IMR-90 (cell line): Measurements from ENCODE around the gene TMEM139. TPM values are rescaled to one million over a fixed set of nuclear protein-coding genes. Genes with fewer than 3 reads are reported as not detected.

Source experiments
- ATAC-seq: fragments of 200-7000 bp; cut with Tn5 transposase; 2 replicates; pipeline ENCODE4 v1.9.1; 2020; ENCODE audit warnings: low read depth, mild to moderate bottlenecking, moderate library complexity
- BruUV-seq: library from RNA; stranded (reverse); fragments of 400-500 nt; replicated peaks from 2 replicates; lab custom pipeline; 2021; lab: Mats Ljungman, UMichigan
- CTCF ChIA-PET: fragments of 300-600 bp; formaldehyde crosslinking; extraction: SDS; loops from one replicate; lab custom pipeline; 2021; ENCODE audit warnings: antibody characterized with exemption; lab: Yijun Ruan, JAX
- POLR2A ChIA-PET: fragments of 300-600 bp; sonication (Branson Sonifier 250); formaldehyde crosslinking; loops from one replicate; lab custom pipeline; 2022; ENCODE audit warnings: antibody characterized with exemption; ENCODE audit not compliant: unreplicated experiment; lab: Charles Lee
- DNase-seq: peaks from one replicate; pipeline ENCODE4 v3.0.0; 2013
- H2AFZ ChIP-seq: replicated peaks from 2 replicates; pipeline ENCODE3; 2013; ENCODE audit warnings: low read length, mild to moderate bottlenecking; ENCODE audit not compliant: poor library complexity
- H2AK5ac ChIP-seq: 2 replicates; pipeline ENCODE4 v1.6.1; 2013; ENCODE audit warnings: low read depth, low read length, inconsistent platforms
- H2AK9ac ChIP-seq: replicated peaks from 2 replicates; pipeline ENCODE3; 2013; ENCODE audit warnings: mild to moderate bottlenecking, low read depth, low read length, moderate library complexity; ENCODE audit not compliant: poor library complexity
- H2BK120ac ChIP-seq: 2 replicates; pipeline ENCODE4 v1.6.1; 2013; ENCODE audit warnings: low read depth, low read length, inconsistent platforms
- H2BK15ac ChIP-seq: 3 replicates; pipeline ENCODE4 v1.6.1; 2013; ENCODE audit warnings: low read depth, low read length, inconsistent platforms
- H2BK20ac ChIP-seq: 2 replicates; pipeline ENCODE4 v1.6.1; 2013; ENCODE audit warnings: low read depth, mild to moderate bottlenecking, inconsistent platforms, low read length, moderate library complexity
- H2BK5ac ChIP-seq: 2 replicates; pipeline ENCODE4 v1.6.1; 2013; ENCODE audit warnings: mild to moderate bottlenecking, low read depth, low read length, inconsistent platforms; ENCODE audit not compliant: poor library complexity, severe bottlenecking
- H3K14ac ChIP-seq: replicated peaks from 2 replicates; pipeline ENCODE4 v1.6.1; 2013; ENCODE audit warnings: low read depth, low read length, inconsistent platforms
- H3K18ac ChIP-seq: 2 replicates; pipeline ENCODE4 v1.6.1; 2013; ENCODE audit warnings: low read depth, low read length, control low read depth
- H3K23ac ChIP-seq: 2 replicates; pipeline ENCODE4 v1.6.1; 2013; ENCODE audit warnings: low read depth, low read length, inconsistent platforms
- H3K27ac ChIP-seq: 2 replicates; pipeline ENCODE4 v1.5.1; 2013; ENCODE audit warnings: mild to moderate bottlenecking, control low read depth, low read length; ENCODE audit not compliant: insufficient read depth
- H3K27me3 ChIP-seq: 2 replicates; pipeline ENCODE4 v1.6.1; 2013; ENCODE audit warnings: low read length; ENCODE audit not compliant: control insufficient read depth, insufficient read depth
- H3K36me3 ChIP-seq: 2 replicates; pipeline ENCODE4 v1.6.1; 2013; ENCODE audit warnings: low read length, mixed read lengths; ENCODE audit not compliant: control insufficient read depth, insufficient read depth
- H3K4ac ChIP-seq: 2 replicates; pipeline ENCODE4 v1.6.1; 2013; ENCODE audit warnings: low read depth, low read length, inconsistent platforms
- H3K4me1 ChIP-seq: 2 replicates; pipeline ENCODE4 v1.6.1; 2013; ENCODE audit warnings: low read length, mixed read lengths; ENCODE audit not compliant: control insufficient read depth, insufficient read depth
- H3K4me2 ChIP-seq: 2 replicates; pipeline ENCODE4 v1.6.1; 2013; ENCODE audit warnings: low read depth, mild to moderate bottlenecking, control low read depth, low read length, moderate library complexity
- H3K4me3 ChIP-seq: 2 replicates; pipeline ENCODE4 v1.5.1; 2013; ENCODE audit warnings: low read depth, mild to moderate bottlenecking, control low read depth, low read length, moderate library complexity; ENCODE audit not compliant: insufficient read depth
- H3K56ac ChIP-seq: 2 replicates; pipeline ENCODE4 v1.6.1; 2013; ENCODE audit warnings: low read length, inconsistent platforms; ENCODE audit not compliant: insufficient read depth; ENCODE audit errors: extremely low read depth
- H3K79me1 ChIP-seq, 2 experiments: 2 replicates each; pipeline ENCODE4 v1.6.1; 2013; ENCODE audit warnings: low read length in 2 of 2, inconsistent platforms in 1 of 2, low read depth in 1 of 2
- H3K9ac ChIP-seq: 2 replicates; pipeline ENCODE4 v1.6.1; 2013; ENCODE audit warnings: low read depth, low read length, control low read depth
- H3K9me1 ChIP-seq: 2 replicates; pipeline ENCODE4 v1.6.1; 2013; ENCODE audit warnings: low read length, inconsistent platforms; ENCODE audit not compliant: insufficient read depth
- H3K9me3 ChIP-seq: 2 replicates; pipeline ENCODE4 v1.6.1; 2013; ENCODE audit warnings: low read length; ENCODE audit not compliant: control insufficient read depth, insufficient read depth
- H4K20me1 ChIP-seq: 2 replicates; pipeline ENCODE4 v1.6.1; 2013; ENCODE audit warnings: low read length, inconsistent platforms; ENCODE audit not compliant: insufficient read depth
- H4K5ac ChIP-seq: 2 replicates; pipeline ENCODE4 v1.6.1; 2013; ENCODE audit warnings: mild to moderate bottlenecking, low read depth, low read length, control low read depth
- H4K8ac ChIP-seq, 2 experiments: 2 replicates each; pipeline ENCODE4 v1.6.1; 2013; ENCODE audit warnings: low read depth in 2 of 2, low read length in 2 of 2, control low read depth in 1 of 2, inconsistent platforms in 1 of 2
- H4K91ac ChIP-seq: 2 replicates; pipeline ENCODE4 v1.6.1; 2013; ENCODE audit warnings: low read depth, low read length, inconsistent platforms; ENCODE audit not compliant: insufficient read depth
- CHD1 ChIP-seq: IDR thresholded peaks from 2 replicates; pipeline ENCODE4 v1.6.1; 2012; ENCODE audit warnings: low read depth, low read length, improper control_type of control experiment
- NFE2L2 ChIP-seq: fragments of 150-350 bp; IDR thresholded peaks from 2 replicates; pipeline ENCODE4 v1.6.1; 2016; ENCODE audit warnings: low read depth, mild to moderate bottlenecking, low read length
- WGBS, 2 experiments: methylation state at CpG; one replicate each; pipeline versions ENCODE4 v1.1.5 to v1.1.7; 2013; ENCODE audit warnings: missing lambda C conversion rate in 2 of 2; ENCODE audit not compliant: insufficient read length in 1 of 2; ENCODE audit errors: extremely low coverage in 2 of 2; 5-methylcytosine and 5-hydroxymethylcytosine counted together
- dilution Hi-C: fragments of 300-500 bp; cut with HindIII; formaldehyde crosslinking; loops from one replicate; pipeline ENCODE4 v1.14.3; 2018; ENCODE audit warnings: low sequenced_read_pairs; ENCODE audit not compliant: unreplicated experiment
- in situ Hi-C: fragments of 300-500 bp; cut with MboI; formaldehyde crosslinking; loops from 3 replicates; pipeline ENCODE4 v1.14.3; 2019; ENCODE audit warnings: low sequenced_read_pairs, inconsistent platforms, mixed read lengths
- intact Hi-C: fragments of 100-400 bp; cut with micrococcal nuclease; formaldehyde crosslinking; loops from 2 replicates; pipeline ENCODE4 v1.10.0; 2022
- polyA plus RNA-seq, 3 experiments: library from polyadenylated mRNA; depleted of rRNA; stranded (reverse); fragments of >200 nt; gene quantifications; 2 replicates each; pipeline ENCODE4 v1.2.3, GENCODE V29; 2012; ENCODE audit warnings: low replicate concordance in 1 of 3
- total RNA-seq: library from RNA; depleted of rRNA; stranded (reverse); fragments of >200 nt; gene quantifications from 2 replicates; pipeline ENCODE4 v1.2.3, GENCODE V29; 2012
- TF ChIP-seq, protein P1 (sequence below): fragments of 150-350 bp; IDR thresholded peaks from 2 replicates; pipeline ENCODE4 v1.6.1; 2016; ENCODE audit warnings: low read depth, mild to moderate bottlenecking, low read length, moderate library complexity, borderline replicate concordance
- TF ChIP-seq, protein P2 (sequence below): fragments of 150-350 bp; IDR thresholded peaks from 2 replicates; pipeline ENCODE4 v1.6.1; 2017; ENCODE audit warnings: mild to moderate bottlenecking, antibody characterized with exemption, low read length, low read depth
- TF ChIP-seq, protein P3 (sequence below): conservative IDR thresholded peaks from 2 replicates; pipeline ENCODE4 v1.5.1; 2012; ENCODE audit warnings: mild to moderate bottlenecking, low read depth, low read length, improper control_type of control experiment

The TMEM139 gene
- total and polyA plus RNA-seq, 2 of the 4 experiments (the other 2 are of a cell fraction): 0.07 TPM; not detected in 1

DNA sequence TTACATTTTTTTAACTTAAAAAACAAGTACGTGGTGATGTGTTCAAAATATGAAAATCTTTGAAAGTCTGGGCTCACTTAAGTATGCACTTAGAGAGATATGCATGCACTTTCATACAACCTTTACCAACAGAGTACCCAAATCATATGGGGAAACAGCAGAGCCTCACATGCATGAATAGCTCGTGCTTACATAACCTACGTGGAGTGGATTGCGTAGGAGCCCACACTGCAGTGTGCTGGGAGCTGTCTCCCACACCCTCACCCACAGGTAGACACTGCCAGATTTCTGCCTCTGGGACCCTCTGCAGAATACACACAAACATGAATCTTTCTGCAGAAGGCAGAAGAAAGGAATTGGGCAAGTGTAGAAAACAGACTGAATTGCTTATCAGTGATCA lies 31.7 kb downstream of the TMEM139 start:
- CTCF ChIA-PET: interaction anchor here (1.0 kb wide), 1 partner anchor 76 kb away, joined by 3 read pairs; no protein-coding TSS in a partner anchor
- ATAC-seq: no peak
- no peak overlapping the region for H3K27ac ChIP-seq

More for the DNA sequence above, 31.7 kb downstream of the TMEM139 start:
- H3K4me3 ChIP-seq: no peak overlapping the region
- H3K4me1 ChIP-seq: peaks cover 6% of the 10 kb centered on the region; the same call in 1 of the 2 replicates
- WGBS, 2 experiments: no CpG with 5 or more reads among the region's 4 CpGs
- no peak overlapping the region for H4K5ac ChIP-seq
- TF ChIP-seq CHD1: no peak
- TF ChIP-seq, protein P1, sequence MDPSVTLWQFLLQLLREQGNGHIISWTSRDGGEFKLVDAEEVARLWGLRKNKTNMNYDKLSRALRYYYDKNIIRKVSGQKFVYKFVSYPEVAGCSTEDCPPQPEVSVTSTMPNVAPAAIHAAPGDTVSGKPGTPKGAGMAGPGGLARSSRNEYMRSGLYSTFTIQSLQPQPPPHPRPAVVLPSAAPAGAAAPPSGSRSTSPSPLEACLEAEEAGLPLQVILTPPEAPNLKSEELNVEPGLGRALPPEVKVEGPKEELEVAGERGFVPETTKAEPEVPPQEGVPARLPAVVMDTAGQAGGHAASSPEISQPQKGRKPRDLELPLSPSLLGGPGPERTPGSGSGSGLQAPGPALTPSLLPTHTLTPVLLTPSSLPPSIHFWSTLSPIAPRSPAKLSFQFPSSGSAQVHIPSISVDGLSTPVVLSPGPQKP: no peak
- TF ChIP-seq, protein P2, sequence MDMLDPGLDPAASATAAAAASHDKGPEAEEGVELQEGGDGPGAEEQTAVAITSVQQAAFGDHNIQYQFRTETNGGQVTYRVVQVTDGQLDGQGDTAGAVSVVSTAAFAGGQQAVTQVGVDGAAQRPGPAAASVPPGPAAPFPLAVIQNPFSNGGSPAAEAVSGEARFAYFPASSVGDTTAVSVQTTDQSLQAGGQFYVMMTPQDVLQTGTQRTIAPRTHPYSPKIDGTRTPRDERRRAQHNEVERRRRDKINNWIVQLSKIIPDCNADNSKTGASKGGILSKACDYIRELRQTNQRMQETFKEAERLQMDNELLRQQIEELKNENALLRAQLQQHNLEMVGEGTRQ: no peak
- TF ChIP-seq NFE2L2: no peak
- TF ChIP-seq, protein P3, sequence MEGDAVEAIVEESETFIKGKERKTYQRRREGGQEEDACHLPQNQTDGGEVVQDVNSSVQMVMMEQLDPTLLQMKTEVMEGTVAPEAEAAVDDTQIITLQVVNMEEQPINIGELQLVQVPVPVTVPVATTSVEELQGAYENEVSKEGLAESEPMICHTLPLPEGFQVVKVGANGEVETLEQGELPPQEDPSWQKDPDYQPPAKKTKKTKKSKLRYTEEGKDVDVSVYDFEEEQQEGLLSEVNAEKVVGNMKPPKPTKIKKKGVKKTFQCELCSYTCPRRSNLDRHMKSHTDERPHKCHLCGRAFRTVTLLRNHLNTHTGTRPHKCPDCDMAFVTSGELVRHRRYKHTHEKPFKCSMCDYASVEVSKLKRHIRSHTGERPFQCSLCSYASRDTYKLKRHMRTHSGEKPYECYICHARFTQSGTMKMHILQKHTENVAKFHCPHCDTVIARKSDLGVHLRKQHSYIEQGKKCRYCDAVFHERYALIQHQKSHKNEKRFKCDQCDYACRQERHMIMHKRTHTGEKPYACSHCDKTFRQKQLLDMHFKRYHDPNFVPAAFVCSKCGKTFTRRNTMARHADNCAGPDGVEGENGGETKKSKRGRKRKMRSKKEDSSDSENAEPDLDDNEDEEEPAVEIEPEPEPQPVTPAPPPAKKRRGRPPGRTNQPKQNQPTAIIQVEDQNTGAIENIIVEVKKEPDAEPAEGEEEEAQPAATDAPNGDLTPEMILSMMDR: no peak
- no peak overlapping the region for H2BK15ac ChIP-seq
- H2AFZ ChIP-seq: no peak overlapping the region
- H2BK120ac ChIP-seq: no peak overlapping the region
- H3K56ac ChIP-seq: no peak overlapping the region
- H3K9ac ChIP-seq: no peak overlapping the region
- H3K36me3 ChIP-seq: no peaks in the 10 kb centered on the region
- no TSS peak for BruUV-seq
- H3K4me2 ChIP-seq: no peak overlapping the region
- POLR2A ChIA-PET: no interaction called here
- no peaks in the 10 kb centered on the region for H3K9me3 ChIP-seq
- H2BK5ac ChIP-seq: no peak overlapping the region
- no peaks in the 10 kb centered on the region for H4K20me1 ChIP-seq
- no peak overlapping the region for H3K23ac ChIP-seq
- no peak overlapping the region for H4K8ac ChIP-seq
- intact Hi-C loops: no loop called here
- DNase-seq: no peak
- dilution Hi-C loops: no loop called here
- no peak overlapping the region for H2BK20ac ChIP-seq
- H3K79me1 ChIP-seq: no peaks in the 10 kb centered on the region
- no peak overlapping the region for H4K91ac ChIP-seq
- H2AK5ac ChIP-seq: no peak overlapping the region
- H3K14ac ChIP-seq: no peak overlapping the region
- no peak overlapping the region for H2AK9ac ChIP-seq
- H3K18ac ChIP-seq: no peak overlapping the region
- H3K27me3 ChIP-seq: peaks cover 5% of the 10 kb centered on the region
- in situ Hi-C loops: no loop called here
- no peaks in the 10 kb centered on the region for H3K9me1 ChIP-seq
- H3K4ac ChIP-seq: no peak overlapping the region
